ENCODE measurements around the gene SGIP1. TPM values are rescaled to one million over a fixed set of nuclear protein-coding genes. Genes with fewer than 3 reads are reported as not detected.

SGIP1 gene
- polyA plus RNA-seq, 3 donors = not detected

- Histone ChIP-seq H3K4me3 (replicated peaks in 1 of 3; ENCODE audit: low read depth in 2 of 3, low read length in 3 of 3) (no peak overlapping the region), H3K27ac (ENCODE audit: low read depth in 1 of 2, low read length in 2 of 2) (no peak overlapping the region), H3K9me3 (replicated peaks in 1 of 2; ENCODE audit: control insufficient read depth in 1 of 2, insufficient read depth in 1 of 2, low read length in 2 of 2) (no peaks in the 10 kb centered on the region), H3K4me1 (ENCODE audit: control insufficient read depth in 1 of 2, insufficient read depth in 2 of 2, low read length in 2 of 2) (peaks cover 12 to 20% of the 10 kb centered on the region in 2 donors), H3K79me2 (ENCODE audit: insufficient read depth, low read length) (no peaks in the 10 kb centered on the region), H3K4me2 (replicated peaks; ENCODE audit: extremely low read depth, low read length, poor library complexity, severe bottlenecking) (no peak overlapping the region), H3K27me3 (ENCODE audit: control insufficient read depth in 2 of 2, insufficient read depth in 2 of 2, low read length in 2 of 2) (no peaks in the 10 kb centered on the region), H3K9ac (ENCODE audit: insufficient read depth, low read length, poor library complexity, severe bottlenecking) (no peak overlapping the region), H2AFZ (ENCODE audit: insufficient read depth, low read depth, low read length, poor library complexity, severe bottlenecking) (no peak overlapping the region), H3K36me3 (replicated peaks in 1 of 2; ENCODE audit: control insufficient read depth in 1 of 2, insufficient read depth in 2 of 2, low read length in 2 of 2) (no peaks in the 10 kb centered on the region), H4K20me1 (ENCODE audit: insufficient read depth, low read length) (no peaks in the 10 kb centered on the region)
- Mint-ChIP-seq H3K4me1 (peaks cover 20% of the 10 kb centered on the region), H3K27me3 (ENCODE audit: low read depth in 3 of 3) (peaks cover 0 to 1% (median 1%) of the 10 kb centered on the region in 3 donors), H3K36me3 (no peaks in the 10 kb centered on the region), H3K27ac (peak overlapping the region in 1 of 7 donors; percentile 26), H3K9me3 (peaks cover 0 to 4% (median 0%) of the 10 kb centered on the region in 7 donors), H3K4me3 (no peak overlapping the region)
- no peak for DNase-seq
- intact Hi-C loops (cut with micrococcal nuclease) = loop anchor here in 1 of 2 donors (10.0 kb wide), 1 partner anchor 162 kb away; no protein-coding TSS in a partner anchor
- TF ChIP-seq CTCF (IDR thresholded peaks at IDR 0.05) = no peak
- 44% methylated on average over 1 of the region's 3 CpGs for WGBS (ENCODE audit: insufficient coverage)
Measured at GRCh38 chr1:66562561-66562960, 28.6 kb downstream of the SGIP1 start.

GRCh38 chr1:66563094-66563800 lies 29.3 kb downstream of the SGIP1 start:
- peak in 1 of 3 donors; percentile 20 for DNase-seq
- Histone ChIP-seq H3K27me3 (ENCODE audit: control insufficient read depth in 2 of 2, insufficient read depth in 2 of 2, low read length in 2 of 2) (no peaks in the 10 kb centered on the region), H3K9me3 (replicated peaks in 1 of 2; ENCODE audit: control insufficient read depth in 1 of 2, insufficient read depth in 1 of 2, low read length in 2 of 2) (no peaks in the 10 kb centered on the region), H2AFZ (ENCODE audit: insufficient read depth, low read depth, low read length, poor library complexity, severe bottlenecking) (no peak overlapping the region), H3K9ac (ENCODE audit: insufficient read depth, low read length, poor library complexity, severe bottlenecking) (no peak overlapping the region), H3K4me2 (replicated peaks; ENCODE audit: extremely low read depth, low read length, poor library complexity, severe bottlenecking) (no peak overlapping the region), H3K4me1 (ENCODE audit: control insufficient read depth in 1 of 2, insufficient read depth in 2 of 2, low read length in 2 of 2) (peaks cover 12 to 20% of the 10 kb centered on the region in 2 donors), H3K79me2 (ENCODE audit: insufficient read depth, low read length) (no peaks in the 10 kb centered on the region), H4K20me1 (ENCODE audit: insufficient read depth, low read length) (no peaks in the 10 kb centered on the region), H3K27ac (ENCODE audit: low read depth in 1 of 2, low read length in 2 of 2) (no peak overlapping the region), H3K4me3 (replicated peaks in 1 of 3; ENCODE audit: low read depth in 2 of 3, low read length in 3 of 3) (no peak overlapping the region), H3K36me3 (replicated peaks in 1 of 2; ENCODE audit: control insufficient read depth in 1 of 2, insufficient read depth in 2 of 2, low read length in 2 of 2) (no peaks in the 10 kb centered on the region)
- H3K9me3 Mint-ChIP-seq = peaks cover 0 to 6% (median 0%) of the 10 kb centered on the region in 7 donors
- no peak for TF ChIP-seq CTCF (IDR thresholded peaks at IDR 0.05)
- H3K4me1 Mint-ChIP-seq = peaks cover 20% of the 10 kb centered on the region
- H3K27me3 Mint-ChIP-seq (ENCODE audit: low read depth in 3 of 3) = peaks cover 0 to 1% (median 1%) of the 10 kb centered on the region in 3 donors
- 60% methylated on average over 1 of the region's 6 CpGs for WGBS (ENCODE audit: insufficient coverage)
- intact Hi-C loops (cut with micrococcal nuclease) = loop anchor here in 1 of 2 donors (10.0 kb wide), 1 partner anchor 162 kb away; no protein-coding TSS in a partner anchor
- no peaks in the 10 kb centered on the region for H3K36me3 Mint-ChIP-seq
- no peak overlapping the region for H3K4me3 Mint-ChIP-seq
- peak overlapping the region in 6 of 7 donors; percentile 67 to 98 (median 94) for H3K27ac Mint-ChIP-seq

All from CD14-positive monocyte (primary cell).